COLO829 (cell line): ENCODE data around the gene SERPINB11.
"Not testable (repeated sequence)": the region's sequence is repeated elsewhere in the genome, so short reads cannot be mapped to it uniquely, and the experiment has no call there.

Experiments
- DNase-seq: peaks from one replicate; pipeline ENCODE4 v3.0.0; 2012; ENCODE audit warnings: low spot score

Gene SERPINB11

DNA sequence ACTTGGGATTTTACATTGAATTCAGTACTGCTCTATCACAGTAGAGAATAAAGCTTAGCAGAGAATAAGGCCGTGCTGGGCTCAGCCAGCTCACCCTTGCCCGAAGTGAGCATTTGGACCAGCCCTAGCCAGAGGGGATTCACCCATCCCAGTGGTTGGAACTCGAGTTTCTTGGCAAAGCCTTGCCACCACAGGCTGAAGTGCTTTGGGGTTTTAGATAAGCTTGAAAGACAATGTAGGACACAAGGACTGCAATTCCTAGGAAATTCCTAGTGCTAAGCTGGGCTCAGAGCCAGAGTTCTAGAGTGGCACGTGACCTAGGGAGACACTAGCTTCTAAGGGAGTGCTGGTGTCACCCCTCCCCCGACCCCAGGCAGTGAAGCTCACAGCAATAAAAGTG, 28.0 kb downstream of the SERPINB11 start:
- peak; percentile 10 for DNase-seq

DNA sequence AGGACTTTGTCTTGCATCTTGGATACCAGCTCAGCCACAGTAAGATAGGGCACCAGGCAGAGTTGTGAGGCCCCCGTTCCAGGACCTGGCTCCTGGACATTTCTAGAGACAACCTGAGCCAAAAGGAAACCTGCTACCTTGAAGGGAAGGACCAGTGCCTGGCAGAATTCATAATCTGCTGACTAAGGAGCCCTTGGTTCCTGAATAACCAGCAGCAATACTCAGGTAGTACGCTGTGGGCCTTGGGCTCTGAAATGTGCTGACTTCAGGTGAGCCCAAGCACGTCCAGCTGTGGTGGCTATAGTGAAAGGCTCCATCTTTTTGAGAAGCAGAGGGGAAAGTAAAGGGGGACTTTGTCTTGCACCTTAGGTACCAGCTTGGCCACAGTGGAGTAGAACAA, 28.5 kb downstream of the SERPINB11 start:
- no peak for DNase-seq

DNA sequence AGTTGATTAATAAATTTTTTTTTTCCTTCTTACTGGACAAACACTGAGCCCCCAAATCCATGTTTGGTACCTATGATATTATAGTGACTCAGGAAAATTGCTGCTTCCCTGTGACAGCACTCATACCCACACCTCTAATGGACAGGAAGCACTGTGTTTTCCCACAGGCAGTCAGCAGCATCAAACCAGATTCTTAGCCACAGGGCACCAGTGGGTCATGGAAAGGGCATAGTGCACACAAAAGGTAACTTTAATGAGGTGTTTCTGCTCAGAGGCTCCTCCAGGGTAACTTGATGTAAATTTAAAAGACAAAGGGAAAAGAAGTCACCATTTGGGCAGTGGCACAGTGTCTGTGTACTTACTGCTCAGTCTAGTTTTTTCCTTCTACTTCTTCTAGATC, 34.1 kb downstream of the SERPINB11 start:
- peak; percentile 7 for DNase-seq

DNA sequence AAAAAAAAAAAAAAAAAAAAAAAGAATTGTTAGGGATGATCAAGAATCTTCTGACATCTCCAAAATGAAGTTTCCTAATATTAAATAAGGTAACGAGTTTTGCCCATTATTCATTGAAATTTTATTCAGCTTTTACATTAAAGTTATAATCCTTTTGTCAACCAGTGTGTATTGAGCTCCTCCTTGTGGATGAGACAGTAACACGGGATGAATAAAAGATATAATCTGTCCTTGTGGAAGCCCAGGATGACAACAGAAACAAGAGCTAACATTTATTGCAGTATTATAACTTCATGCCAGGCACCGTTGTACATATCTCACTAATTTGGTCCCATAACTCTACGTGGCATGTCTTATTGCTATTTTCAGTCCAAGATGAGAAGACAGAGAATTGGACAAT, 39.0 kb downstream of the SERPINB11 start:
- peak; percentile 23 for DNase-seq

DNA sequence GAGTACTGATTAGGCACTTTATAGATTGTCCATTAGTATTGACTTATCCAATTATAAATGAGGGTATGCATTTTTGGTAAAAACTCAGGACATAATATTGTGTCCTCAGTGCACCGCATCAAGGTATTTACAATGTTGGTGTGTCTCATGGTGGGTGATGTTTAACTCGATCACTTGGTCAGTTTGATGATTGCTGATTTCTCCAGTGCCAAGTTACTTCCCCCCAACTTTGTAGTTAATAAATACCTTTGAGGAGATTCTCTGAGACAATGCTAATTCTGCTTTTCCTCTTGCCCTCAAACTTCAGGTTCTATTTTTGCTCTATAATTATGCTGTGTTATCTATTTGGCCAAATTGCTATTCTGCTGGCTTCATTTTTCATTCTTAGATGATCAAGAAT, 44.2 kb downstream of the SERPINB11 start:
- DNase-seq = no peak

DNA sequence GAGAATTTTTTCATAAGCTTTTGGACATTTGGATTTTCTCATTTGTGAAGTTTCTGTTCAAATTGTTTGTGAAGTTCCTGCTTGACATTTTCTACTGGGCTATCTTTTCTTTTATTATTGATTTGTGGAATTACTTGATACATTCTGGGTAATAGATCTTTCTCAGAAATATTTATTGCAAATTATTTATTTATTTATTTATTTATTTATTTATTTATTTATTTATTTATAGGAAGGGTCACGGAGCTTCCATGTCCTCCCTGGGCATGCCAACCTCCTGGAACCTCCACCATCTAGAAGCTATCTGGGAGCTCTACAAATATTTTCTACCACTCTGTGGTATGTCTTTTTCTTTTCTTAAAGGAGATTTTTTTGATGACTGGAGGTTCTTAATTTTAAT, 46.7 kb downstream of the SERPINB11 start:
- no peak for DNase-seq

DNA sequence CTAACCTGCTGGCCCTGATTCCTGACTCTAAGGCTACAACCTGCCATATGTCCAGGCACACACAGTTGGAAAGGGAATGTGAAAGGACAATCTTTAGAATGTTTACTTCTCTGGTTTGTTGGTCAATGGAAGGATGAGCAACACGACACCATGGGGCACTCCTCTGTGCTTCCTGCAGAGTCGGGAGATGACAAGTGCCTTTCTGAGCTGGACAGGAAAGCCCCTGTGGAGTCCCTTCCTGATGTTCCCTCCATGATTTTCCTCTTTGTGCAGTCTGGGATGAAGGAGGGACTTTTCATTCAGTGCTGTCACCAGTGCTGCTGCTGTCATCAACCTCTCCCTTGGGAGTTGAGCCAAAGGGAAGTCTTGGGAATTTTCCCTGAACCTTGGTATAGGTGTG, 49.9 kb downstream of the SERPINB11 start:
- DNase-seq = no peak

DNA sequence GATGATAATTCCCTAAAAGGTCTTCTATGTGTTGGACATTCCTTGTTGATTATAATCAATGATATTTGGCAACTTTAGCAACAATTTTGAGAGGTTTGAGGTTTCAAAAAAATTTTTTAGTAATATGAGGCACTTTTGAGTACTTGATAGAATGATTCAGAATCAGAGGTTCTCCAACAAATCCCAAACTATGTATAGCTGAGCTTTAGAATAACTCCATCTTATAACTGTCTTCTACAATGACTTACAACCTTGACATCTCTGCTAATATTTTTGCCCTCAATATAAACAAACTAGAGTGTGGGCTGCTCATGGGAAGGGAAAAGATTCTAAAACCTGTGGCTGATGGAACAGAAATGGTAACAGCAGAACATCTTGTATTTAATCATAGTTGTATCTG, 50.9 kb downstream of the SERPINB11 start:
- no peak for DNase-seq

DNA sequence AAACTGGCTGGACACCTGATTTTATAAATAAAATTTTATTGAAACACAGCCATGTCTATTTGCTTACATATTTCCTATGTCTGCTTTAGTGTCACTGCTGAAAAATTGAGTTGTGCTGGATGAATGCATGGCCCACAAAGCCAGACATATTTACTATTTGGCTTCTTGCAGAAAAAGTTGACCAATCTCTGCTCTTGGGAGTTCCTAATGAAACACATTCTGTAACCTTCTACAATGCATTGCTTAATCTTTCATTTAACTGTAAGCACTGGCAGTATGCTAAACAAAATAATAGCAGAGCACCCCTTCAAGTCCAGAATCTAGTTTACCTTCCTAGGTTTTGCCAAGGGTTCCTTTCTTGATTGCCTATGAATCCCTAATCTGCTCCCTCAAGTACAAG, 54.8 kb downstream of the SERPINB11 start:
- DNase-seq = no peak

DNA sequence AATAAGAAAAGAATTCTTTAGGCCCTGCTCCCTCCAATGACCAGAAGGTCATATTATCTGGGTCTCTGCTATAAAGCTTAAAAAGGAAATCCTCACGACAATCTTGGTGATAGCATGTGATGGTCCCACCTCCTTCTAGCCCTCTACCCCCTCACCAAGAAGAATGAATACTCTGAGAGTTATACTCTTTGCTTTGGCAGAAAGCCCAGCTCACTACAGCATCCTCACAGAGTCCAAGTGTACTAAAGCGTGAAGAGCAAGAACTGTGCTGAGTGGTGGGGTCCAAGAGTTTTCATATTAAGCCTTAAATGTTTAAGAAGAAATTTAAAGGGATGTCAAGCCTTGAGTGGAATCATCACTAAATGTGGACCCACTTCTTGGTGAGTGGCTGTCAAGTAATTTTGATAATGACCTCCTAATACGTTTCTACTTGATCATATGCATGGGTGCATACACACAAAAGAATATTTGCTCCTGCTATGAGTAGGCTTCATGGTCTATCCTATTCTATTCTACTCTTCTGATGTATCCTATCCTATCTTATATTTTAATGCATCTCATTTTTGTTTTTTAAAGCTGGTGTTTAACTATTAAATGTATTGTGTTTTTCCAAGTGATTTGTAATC, 56.0 kb downstream of the SERPINB11 start:
- no peak for DNase-seq

DNA sequence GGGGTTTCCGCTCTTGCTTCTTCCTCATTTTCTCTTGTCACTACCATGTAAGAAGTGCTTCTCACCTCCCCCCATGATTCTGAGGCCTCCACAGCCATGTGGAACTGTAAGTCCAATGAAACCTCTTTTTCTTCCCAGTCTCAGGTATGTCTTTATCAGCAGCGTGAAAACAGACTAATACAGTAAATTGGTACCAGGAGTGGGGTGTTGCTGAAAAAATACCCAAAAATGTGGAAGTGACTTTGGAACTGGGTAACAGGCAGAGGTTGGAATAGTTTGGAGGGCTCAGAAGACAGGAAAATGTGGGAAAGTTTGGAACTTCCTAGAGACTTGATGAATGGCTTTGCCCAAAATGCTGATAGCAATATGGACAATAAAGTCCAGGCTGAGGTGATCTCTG, 57.0 kb downstream of the SERPINB11 start:
- not testable (repeated sequence) for DNase-seq

DNA sequence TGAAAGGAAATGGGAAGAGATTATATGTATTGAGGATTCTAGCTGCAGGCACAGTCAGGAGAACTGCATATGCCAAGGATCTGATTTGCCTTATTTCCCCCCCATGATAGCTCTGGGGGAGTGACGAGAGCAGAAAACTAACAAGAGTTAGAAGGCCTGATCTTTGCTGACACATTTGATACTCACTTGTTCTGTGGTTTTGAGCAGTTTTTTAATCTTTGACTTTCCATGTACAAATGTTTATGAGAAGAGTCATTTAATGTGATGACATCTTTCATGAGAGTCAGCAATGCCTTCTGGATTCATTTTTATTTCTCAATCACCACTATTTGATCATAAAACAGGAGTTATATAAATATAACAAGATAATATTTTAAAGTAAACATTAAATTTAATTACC, 59.8 kb downstream of the SERPINB11 start:
- no peak for DNase-seq

DNA sequence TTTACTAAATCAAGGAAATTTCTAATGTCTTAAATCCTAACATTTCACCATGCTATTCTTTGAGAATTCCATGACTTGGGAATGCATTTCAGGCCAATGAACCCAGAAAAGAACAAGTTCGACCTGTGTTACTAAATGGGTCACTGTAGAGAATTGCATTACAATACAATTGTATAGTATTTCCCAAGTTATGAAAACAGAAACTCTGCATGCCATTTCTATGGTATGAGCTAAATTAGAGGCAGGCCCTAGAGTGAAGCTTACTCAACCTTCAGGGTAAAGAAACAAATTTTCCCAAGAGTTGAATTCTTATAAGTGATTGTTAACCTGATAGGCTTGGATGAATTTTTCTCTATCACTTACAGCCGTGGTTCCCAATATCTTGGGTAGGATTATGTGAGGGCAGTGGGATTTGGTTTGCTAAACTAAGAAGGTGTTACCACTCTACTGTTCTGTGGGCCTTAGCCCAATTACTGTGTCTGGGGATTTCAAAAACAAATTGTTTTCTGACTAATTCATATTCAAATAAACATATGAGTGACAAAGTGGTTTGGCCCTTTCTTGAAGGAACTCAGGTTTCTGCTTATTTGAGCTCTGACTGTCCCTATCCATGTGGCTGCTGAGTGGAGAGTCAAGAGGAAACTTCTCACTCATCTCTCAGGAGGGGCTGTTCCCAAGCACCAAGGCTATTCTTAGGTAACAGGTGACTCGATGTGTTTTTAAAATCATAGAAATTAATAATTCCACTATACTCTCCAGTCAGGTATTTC, 61.3 kb downstream of the SERPINB11 start:
- no peak for DNase-seq

DNA sequence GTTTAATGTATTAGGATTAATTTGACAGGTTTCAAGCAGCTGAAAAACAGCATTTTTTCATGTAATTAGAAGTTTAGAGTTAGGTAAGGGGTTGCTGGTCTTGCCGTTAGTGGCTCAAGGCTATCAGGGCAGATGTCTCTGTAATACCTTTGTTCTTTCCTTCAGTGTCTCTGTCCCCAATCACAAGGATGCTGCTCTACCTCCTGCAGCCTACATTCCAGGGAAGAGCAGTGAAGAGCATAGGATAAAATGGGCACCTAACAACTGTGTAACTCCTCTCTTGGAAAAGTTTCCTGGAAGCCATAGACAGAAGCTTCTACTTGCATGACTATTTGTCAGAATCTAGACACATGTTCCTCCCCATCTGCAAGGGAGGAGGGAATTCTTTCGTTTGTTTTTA, 63.1 kb downstream of the SERPINB11 start:
- DNase-seq = no peak
